Astrocyte (in vitro differentiated cells and primary cell): Measurements from ENCODE around the gene IKBKE. TPM values are rescaled to one million over a fixed set of nuclear protein-coding genes. Genes with fewer than 3 reads are reported as not detected.
A peak's percentile ranks its signal among the peaks of the same experiment; 100 is the strongest.

Experiments
- DNase-seq: peaks from one replicate; pipeline ENCODE4 v3.0.0-alpha.2; 2010; ENCODE audit warnings: low read depth
- FAIRE-seq: peaks from 2 replicates; lab custom pipeline; 2011; peaks lifted over from hg19 to GRCh38; lab: Jason Lieb, UNC
- H2AFZ ChIP-seq: 2 replicates; pipeline ENCODE4 v1.6.0; 2012; ENCODE audit warnings: low read depth, low read length, inconsistent platforms
- H3K27ac ChIP-seq: 2 replicates; pipeline ENCODE4 v1.5.1; 2011; ENCODE audit warnings: low read depth, low read length, inconsistent platforms
- H3K27me3 ChIP-seq: 2 replicates; pipeline ENCODE4 v1.6.0; 2011; ENCODE audit warnings: low read length, inconsistent platforms; ENCODE audit not compliant: insufficient read depth
- H3K36me3 ChIP-seq: 2 replicates; pipeline ENCODE4 v1.5.1; 2011; ENCODE audit warnings: low read length, inconsistent platforms; ENCODE audit not compliant: insufficient read depth
- H3K4me1 ChIP-seq: 2 replicates; pipeline ENCODE4 v1.5.1; 2011; ENCODE audit warnings: low read length, inconsistent platforms; ENCODE audit not compliant: insufficient read depth
- H3K4me2 ChIP-seq: 2 replicates; pipeline ENCODE4 v1.6.0; 2012; ENCODE audit warnings: low read length, inconsistent platforms
- H3K4me3 ChIP-seq: 2 replicates; pipeline ENCODE4 v1.5.1; 2011; ENCODE audit warnings: low read depth, mild to moderate bottlenecking, low read length, inconsistent platforms; ENCODE audit not compliant: insufficient read depth
- H3K79me2 ChIP-seq: 2 replicates; pipeline ENCODE4 v1.6.0; 2012; ENCODE audit warnings: mild to moderate bottlenecking, low read length, inconsistent platforms; ENCODE audit not compliant: insufficient read depth
- H3K9ac ChIP-seq: 2 replicates; pipeline ENCODE4 v1.6.0; 2012; ENCODE audit warnings: mild to moderate bottlenecking, low read length, inconsistent platforms
- H3K9me3 ChIP-seq: 2 replicates; pipeline ENCODE4 v1.5.1; 2012; ENCODE audit warnings: low read depth, mild to moderate bottlenecking, low read length, inconsistent platforms; ENCODE audit not compliant: insufficient read depth
- H4K20me1 ChIP-seq: 2 replicates; pipeline ENCODE4 v1.6.0; 2012; ENCODE audit warnings: low read length, inconsistent platforms; ENCODE audit not compliant: insufficient read depth
- H3K27ac Mint-ChIP-seq: one replicate; pipeline ENCODE4 v1.8.0; 2021; ENCODE audit warnings: mild to moderate bottlenecking, mixed read lengths; ENCODE audit not compliant: unreplicated experiment
- H3K27me3 Mint-ChIP-seq: one replicate; pipeline ENCODE4 v1.8.0; 2021; ENCODE audit warnings: low read depth, mixed read lengths; ENCODE audit not compliant: unreplicated experiment
- H3K36me3 Mint-ChIP-seq: one replicate; pipeline ENCODE4 v1.8.0; 2021; ENCODE audit warnings: low read depth, mixed read lengths; ENCODE audit not compliant: unreplicated experiment
- H3K4me1 Mint-ChIP-seq: one replicate; pipeline ENCODE4 v1.8.0; 2021; ENCODE audit warnings: low read depth, mixed read lengths; ENCODE audit not compliant: unreplicated experiment
- H3K4me3 Mint-ChIP-seq: one replicate; pipeline ENCODE4 v1.8.0; 2021; ENCODE audit warnings: mild to moderate bottlenecking, moderate library complexity, mixed read lengths; ENCODE audit not compliant: unreplicated experiment
- H3K9me3 Mint-ChIP-seq: one replicate; pipeline ENCODE4 v1.8.0; 2021; ENCODE audit warnings: mild to moderate bottlenecking, mixed read lengths; ENCODE audit not compliant: unreplicated experiment
- EZH2 ChIP-seq: IDR thresholded peaks from 2 replicates; pipeline ENCODE4 v1.6.1; 2012; ENCODE audit warnings: mild to moderate bottlenecking, low read length, inconsistent platforms; ENCODE audit not compliant: insufficient read depth
- total RNA-seq: library from RNA; stranded (reverse); gene quantifications from 2 replicates; pipeline ENCODE4 v1.2.1, GENCODE V29; 2021
- TF ChIP-seq, protein P1 (sequence below): IDR thresholded peaks from 2 replicates; pipeline ENCODE4 v1.5.1; 2011; ENCODE audit warnings: low read depth, mild to moderate bottlenecking, inconsistent platforms, low read length, moderate library complexity; ENCODE audit not compliant: insufficient read depth

Gene IKBKE
- total RNA-seq, 1 donor from 2014 or later, result 17.0 TPM

DNA sequence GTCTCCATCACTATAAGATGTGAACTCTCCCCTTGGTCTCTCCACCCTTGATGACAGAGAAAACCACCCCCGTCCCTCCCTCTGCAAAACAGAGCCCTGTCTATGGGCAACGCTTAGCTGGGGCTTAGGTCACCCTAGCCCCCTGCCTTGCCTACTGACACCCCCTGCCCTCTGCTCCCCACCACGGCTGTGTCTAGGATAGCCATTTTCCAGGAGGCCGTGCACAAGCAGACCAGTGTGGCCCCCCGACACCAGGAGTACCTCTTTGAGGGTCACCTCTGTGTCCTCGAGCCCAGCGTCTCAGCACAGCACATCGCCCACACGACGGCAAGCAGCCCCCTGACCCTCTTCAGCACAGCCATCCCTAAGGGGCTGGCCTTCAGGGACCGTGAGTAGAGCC lies 8.5 kb downstream of the IKBKE start:
- Histone ChIP-seq H2AFZ (no peak overlapping the region), H4K20me1 (peaks cover 6% of the 10 kb centered on the region), H3K27ac (no peak overlapping the region), H3K27me3 (no peaks in the 10 kb centered on the region), H3K9me3 (no peaks in the 10 kb centered on the region), H3K79me2 (no peaks in the 10 kb centered on the region), H3K9ac (no peak overlapping the region), H3K36me3 (peaks cover 6% of the 10 kb centered on the region), H3K4me1 (peaks cover 9% of the 10 kb centered on the region), H3K4me2 (no peak overlapping the region), H3K4me3 (no peak overlapping the region)
- H3K36me3 Mint-ChIP-seq, result peaks cover 47% of the 10 kb centered on the region
- H3K27me3 Mint-ChIP-seq, result peaks cover 6% of the 10 kb centered on the region
- FAIRE-seq, result no peak
- no peak overlapping the region for H3K27ac Mint-ChIP-seq
- H3K4me3 Mint-ChIP-seq, result no peak overlapping the region
- H3K9me3 Mint-ChIP-seq, result no peaks in the 10 kb centered on the region
- no peak for DNase-seq
- no peak for TF ChIP-seq EZH2
- TF ChIP-seq, protein P1, sequence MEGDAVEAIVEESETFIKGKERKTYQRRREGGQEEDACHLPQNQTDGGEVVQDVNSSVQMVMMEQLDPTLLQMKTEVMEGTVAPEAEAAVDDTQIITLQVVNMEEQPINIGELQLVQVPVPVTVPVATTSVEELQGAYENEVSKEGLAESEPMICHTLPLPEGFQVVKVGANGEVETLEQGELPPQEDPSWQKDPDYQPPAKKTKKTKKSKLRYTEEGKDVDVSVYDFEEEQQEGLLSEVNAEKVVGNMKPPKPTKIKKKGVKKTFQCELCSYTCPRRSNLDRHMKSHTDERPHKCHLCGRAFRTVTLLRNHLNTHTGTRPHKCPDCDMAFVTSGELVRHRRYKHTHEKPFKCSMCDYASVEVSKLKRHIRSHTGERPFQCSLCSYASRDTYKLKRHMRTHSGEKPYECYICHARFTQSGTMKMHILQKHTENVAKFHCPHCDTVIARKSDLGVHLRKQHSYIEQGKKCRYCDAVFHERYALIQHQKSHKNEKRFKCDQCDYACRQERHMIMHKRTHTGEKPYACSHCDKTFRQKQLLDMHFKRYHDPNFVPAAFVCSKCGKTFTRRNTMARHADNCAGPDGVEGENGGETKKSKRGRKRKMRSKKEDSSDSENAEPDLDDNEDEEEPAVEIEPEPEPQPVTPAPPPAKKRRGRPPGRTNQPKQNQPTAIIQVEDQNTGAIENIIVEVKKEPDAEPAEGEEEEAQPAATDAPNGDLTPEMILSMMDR, result no peak
- H3K4me1 Mint-ChIP-seq, result peaks cover 12% of the 10 kb centered on the region

GRCh38 chr1:206479183-206480125 lies 9.2 kb downstream of the IKBKE start:
- no peaks in the 10 kb centered on the region for H3K27me3 ChIP-seq
- peak; percentile 62 for FAIRE-seq
- peak; percentile 53 for DNase-seq
- no peak overlapping the region for H3K4me2 ChIP-seq
- no peak overlapping the region for H3K4me3 ChIP-seq
- no peaks in the 10 kb centered on the region for H3K9me3 Mint-ChIP-seq
- no peak overlapping the region for H3K27ac Mint-ChIP-seq
- H3K9me3 ChIP-seq, result no peaks in the 10 kb centered on the region
- H3K36me3 Mint-ChIP-seq, result peaks cover 45% of the 10 kb centered on the region
- no peak overlapping the region for H2AFZ ChIP-seq
- H3K4me1 Mint-ChIP-seq, result peaks cover 12% of the 10 kb centered on the region
- no peak overlapping the region for H3K4me3 Mint-ChIP-seq
- H3K79me2 ChIP-seq, result no peaks in the 10 kb centered on the region
- TF ChIP-seq EZH2, result no peak
- TF ChIP-seq, protein P1, result peak; percentile 90
- peaks cover 6% of the 10 kb centered on the region for H3K36me3 ChIP-seq
- H3K27ac ChIP-seq, result no peak overlapping the region
- peaks cover 6% of the 10 kb centered on the region for H4K20me1 ChIP-seq
- peaks cover 6% of the 10 kb centered on the region for H3K27me3 Mint-ChIP-seq
- no peak overlapping the region for H3K9ac ChIP-seq
- peaks cover 9% of the 10 kb centered on the region for H3K4me1 ChIP-seq

GRCh38 chr1:206480211-206480610 lies 9.9 kb downstream of the IKBKE start:
- Mint-ChIP-seq H3K27ac (no peak overlapping the region), H3K27me3 (peaks cover 6% of the 10 kb centered on the region), H3K4me3 (no peak overlapping the region), H3K9me3 (no peaks in the 10 kb centered on the region), H3K4me1 (peaks cover 12% of the 10 kb centered on the region), H3K36me3 (peaks cover 42% of the 10 kb centered on the region)
- peaks cover 6% of the 10 kb centered on the region for H3K36me3 ChIP-seq
- no peak overlapping the region for H3K4me3 ChIP-seq
- no peaks in the 10 kb centered on the region for H3K9me3 ChIP-seq
- no peak overlapping the region for H3K27ac ChIP-seq
- no peak overlapping the region for H2AFZ ChIP-seq
- H3K9ac ChIP-seq, result no peak overlapping the region
- TF ChIP-seq EZH2, result no peak
- TF ChIP-seq, protein P1, result no peak
- no peaks in the 10 kb centered on the region for H3K79me2 ChIP-seq
- H4K20me1 ChIP-seq, result peaks cover 6% of the 10 kb centered on the region
- no peak overlapping the region for H3K4me2 ChIP-seq
- FAIRE-seq, result no peak
- peaks cover 9% of the 10 kb centered on the region for H3K4me1 ChIP-seq
- DNase-seq, result no peak
- H3K27me3 ChIP-seq, result no peaks in the 10 kb centered on the region
